ENCODE measurements around the gene TBC1D14.

TBC1D14 gene

GRCh38 chr4:7003879-7004240 lies 94.2 kb downstream of the TBC1D14 start:
- H3K36me3 ChIP-seq (ENCODE audit: control insufficient read depth in 4 of 4, insufficient read depth in 4 of 4, low read length in 3 of 4): peaks cover 22 to 86% (median 56%) of the 10 kb centered on the region in 4 experiments
- H3K4me1 ChIP-seq (ENCODE audit: control extremely low read depth in 1 of 4, control insufficient read depth in 4 of 4, insufficient read depth in 4 of 4, low read length in 3 of 4): no peaks in the 10 kb centered on the region
- H3K27ac ChIP-seq (ENCODE audit: insufficient read depth in 1 of 2, low read depth in 1 of 2, low read length in 2 of 2, poor library complexity in 1 of 2, severe bottlenecking in 2 of 2): no peak overlapping the region
- CTCF ChIA-PET: interaction anchor here (1.1 to 1.4 kb wide), 2 partner anchors 9 to 20 kb away, joined by 3 to 5 read pairs; no protein-coding TSS in a partner anchor
- no peak overlapping the region for H3K4me3 ChIP-seq (ENCODE audit: control insufficient read depth in 1 of 7, extremely low read depth in 1 of 7, insufficient read depth in 4 of 7, low read depth in 2 of 7, low read length in 6 of 7)
- H3K27me3 ChIP-seq (replicated peaks in 2 of 5; ENCODE audit: control insufficient read depth in 4 of 5, insufficient read depth in 5 of 5, low read length in 4 of 5): no peaks in the 10 kb centered on the region
- POLR2A ChIA-PET: no interaction called here
- no peak for DNase-seq
- H3K9me3 ChIP-seq (ENCODE audit: control extremely low read depth in 1 of 5, control insufficient read depth in 4 of 5, insufficient read depth in 2 of 5, low read depth in 1 of 5, low read length in 4 of 5): no peaks in the 10 kb centered on the region
- 100% methylated on average over 3 of the region's 8 CpGs for WGBS (ENCODE audit: insufficient coverage)

GRCh38 chr4:7004331-7004730 lies 94.7 kb downstream of the TBC1D14 start:
- Histone ChIP-seq H3K9me3 (ENCODE audit: control extremely low read depth in 1 of 5, control insufficient read depth in 4 of 5, insufficient read depth in 2 of 5, low read depth in 1 of 5, low read length in 4 of 5) (no peaks in the 10 kb centered on the region), H3K4me1 (ENCODE audit: control extremely low read depth in 1 of 4, control insufficient read depth in 4 of 4, insufficient read depth in 4 of 4, low read length in 3 of 4) (no peaks in the 10 kb centered on the region), H3K27me3 (replicated peaks in 2 of 5; ENCODE audit: control insufficient read depth in 4 of 5, insufficient read depth in 5 of 5, low read length in 4 of 5) (no peaks in the 10 kb centered on the region), H3K27ac (ENCODE audit: insufficient read depth in 1 of 2, low read depth in 1 of 2, low read length in 2 of 2, poor library complexity in 1 of 2, severe bottlenecking in 2 of 2) (no peak overlapping the region), H3K4me3 (ENCODE audit: control insufficient read depth in 1 of 7, extremely low read depth in 1 of 7, insufficient read depth in 4 of 7, low read depth in 2 of 7, low read length in 6 of 7) (no peak overlapping the region), H3K36me3 (ENCODE audit: control insufficient read depth in 4 of 4, insufficient read depth in 4 of 4, low read length in 3 of 4) (peaks cover 22 to 86% (median 55%) of the 10 kb centered on the region in 4 experiments)
- DNase-seq: no peak
- WGBS (ENCODE audit: insufficient coverage): 100% methylated on average over 3 of the region's 4 CpGs
- CTCF ChIA-PET: interaction anchor here (1.4 kb wide), 1 partner anchor 8 kb away, joined by 5 read pairs; no protein-coding TSS in a partner anchor
- POLR2A ChIA-PET: no interaction called here

- CTCF ChIA-PET: no interaction called here
- peaks cover 17 to 86% (median 50%) of the 10 kb centered on the region in 4 experiments for H3K36me3 ChIP-seq (ENCODE audit: control insufficient read depth in 4 of 4, insufficient read depth in 4 of 4, low read length in 3 of 4)
- no peaks in the 10 kb centered on the region for H3K4me1 ChIP-seq (ENCODE audit: control extremely low read depth in 1 of 4, control insufficient read depth in 4 of 4, insufficient read depth in 4 of 4, low read length in 3 of 4)
- H3K9me3 ChIP-seq (ENCODE audit: control extremely low read depth in 1 of 5, control insufficient read depth in 4 of 5, insufficient read depth in 2 of 5, low read depth in 1 of 5, low read length in 4 of 5): no peaks in the 10 kb centered on the region
- POLR2A ChIA-PET: no interaction called here
- H3K27ac ChIP-seq (ENCODE audit: insufficient read depth in 1 of 2, low read depth in 1 of 2, low read length in 2 of 2, poor library complexity in 1 of 2, severe bottlenecking in 2 of 2): no peak overlapping the region
- 97% methylated on average over 2 of the region's 4 CpGs for WGBS (ENCODE audit: insufficient coverage)
- no peaks in the 10 kb centered on the region for H3K27me3 ChIP-seq (replicated peaks in 2 of 5; ENCODE audit: control insufficient read depth in 4 of 5, insufficient read depth in 5 of 5, low read length in 4 of 5)
- no peak for DNase-seq
- no peak overlapping the region for H3K4me3 ChIP-seq (ENCODE audit: control insufficient read depth in 1 of 7, extremely low read depth in 1 of 7, insufficient read depth in 4 of 7, low read depth in 2 of 7, low read length in 6 of 7)
Observed at GRCh38 chr4:7005571-7005970, 95.9 kb downstream of the TBC1D14 start.

DNA sequence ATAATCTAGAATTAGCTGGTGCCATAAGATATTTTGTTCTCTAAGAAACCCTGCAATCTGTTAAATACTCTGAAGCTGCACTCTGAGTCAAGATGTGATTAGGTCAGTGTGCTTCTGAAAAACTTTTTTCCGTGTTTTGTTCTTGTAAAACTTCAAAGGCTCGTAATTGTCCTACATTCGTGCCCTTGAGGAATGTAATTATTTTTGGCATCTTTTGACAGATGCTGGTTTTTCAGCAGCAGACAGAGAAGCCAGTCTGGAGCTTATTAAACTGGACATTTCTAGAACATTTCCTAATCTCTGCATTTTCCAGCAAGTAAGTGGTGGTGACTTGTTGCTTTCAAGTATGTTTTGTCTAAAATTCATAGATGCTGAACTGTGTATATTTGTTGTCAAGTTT lies 96.8 kb downstream of the TBC1D14 start:
- no peaks in the 10 kb centered on the region for H3K27me3 ChIP-seq (replicated peaks in 2 of 5; ENCODE audit: control insufficient read depth in 4 of 5, insufficient read depth in 5 of 5, low read length in 4 of 5)
- DNase-seq: no peak
- peaks cover 17 to 85% (median 50%) of the 10 kb centered on the region in 4 experiments for H3K36me3 ChIP-seq (ENCODE audit: control insufficient read depth in 4 of 4, insufficient read depth in 4 of 4, low read length in 3 of 4)
- ChIA-PET CTCF (interaction anchor here (0.6 to 2.5 kb wide), 2 partner anchors 8 to 97 kb away, joined by 3 to 6 read pairs; partner anchors contain the start of gene TBC1D14), POLR2A (no interaction called here)
- no peak overlapping the region for H3K4me3 ChIP-seq (ENCODE audit: control insufficient read depth in 1 of 7, extremely low read depth in 1 of 7, insufficient read depth in 4 of 7, low read depth in 2 of 7, low read length in 6 of 7)
- H3K9me3 ChIP-seq (ENCODE audit: control extremely low read depth in 1 of 5, control insufficient read depth in 4 of 5, insufficient read depth in 2 of 5, low read depth in 1 of 5, low read length in 4 of 5): no peaks in the 10 kb centered on the region
- no CpG with 5 or more reads among the region's 3 CpGs for WGBS (ENCODE audit: insufficient coverage)
- H3K4me1 ChIP-seq (ENCODE audit: control extremely low read depth in 1 of 4, control insufficient read depth in 4 of 4, insufficient read depth in 4 of 4, low read length in 3 of 4): no peaks in the 10 kb centered on the region
- H3K27ac ChIP-seq (ENCODE audit: insufficient read depth in 1 of 2, low read depth in 1 of 2, low read length in 2 of 2, poor library complexity in 1 of 2, severe bottlenecking in 2 of 2): no peak overlapping the region

- ChIA-PET CTCF (interaction anchor here (2.5 kb wide), 1 partner anchor 9 kb away, joined by 6 read pairs; no protein-coding TSS in a partner anchor), POLR2A (no interaction called here)
- Histone ChIP-seq H3K27ac (ENCODE audit: insufficient read depth in 1 of 2, low read depth in 1 of 2, low read length in 2 of 2, poor library complexity in 1 of 2, severe bottlenecking in 2 of 2) (no peak overlapping the region), H3K4me3 (ENCODE audit: control insufficient read depth in 1 of 7, extremely low read depth in 1 of 7, insufficient read depth in 4 of 7, low read depth in 2 of 7, low read length in 6 of 7) (no peak overlapping the region), H3K36me3 (ENCODE audit: control insufficient read depth in 4 of 4, insufficient read depth in 4 of 4, low read length in 3 of 4) (peaks cover 13 to 76% (median 45%) of the 10 kb centered on the region in 4 experiments), H3K27me3 (replicated peaks in 2 of 5; ENCODE audit: control insufficient read depth in 4 of 5, insufficient read depth in 5 of 5, low read length in 4 of 5) (no peaks in the 10 kb centered on the region), H3K4me1 (ENCODE audit: control extremely low read depth in 1 of 4, control insufficient read depth in 4 of 4, insufficient read depth in 4 of 4, low read length in 3 of 4) (no peaks in the 10 kb centered on the region), H3K9me3 (ENCODE audit: control extremely low read depth in 1 of 5, control insufficient read depth in 4 of 5, insufficient read depth in 2 of 5, low read depth in 1 of 5, low read length in 4 of 5) (no peaks in the 10 kb centered on the region)
- no peak for DNase-seq
- WGBS (ENCODE audit: insufficient coverage): over 99% methylated on average over 9 of the region's 12 CpGs
Observed at GRCh38 chr4:7007142-7007907, 97.7 kb downstream of the TBC1D14 start.

DNA sequence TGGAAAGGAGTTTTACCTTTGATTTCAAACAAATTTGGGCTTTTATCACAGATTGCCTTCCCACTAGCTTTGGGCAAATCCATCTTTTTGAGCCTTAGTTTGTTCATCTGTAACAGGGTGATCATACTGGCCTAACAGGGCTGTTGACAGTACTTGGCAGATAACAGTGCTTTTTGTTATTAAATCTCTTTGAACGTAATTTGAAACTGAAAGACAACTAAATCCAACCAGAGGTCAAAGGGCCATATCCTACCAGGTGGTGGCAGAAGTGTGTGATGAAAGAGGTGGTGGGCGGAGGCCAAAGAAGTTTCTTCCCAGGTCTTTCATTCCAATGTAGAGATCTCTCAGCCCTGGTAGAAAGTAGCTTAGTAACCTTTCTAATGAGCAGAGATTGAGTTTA lies 98.3 kb downstream of the TBC1D14 start:
- Histone ChIP-seq H3K36me3 (ENCODE audit: control insufficient read depth in 4 of 4, insufficient read depth in 4 of 4, low read length in 3 of 4) (peaks cover 13 to 74% (median 43%) of the 10 kb centered on the region in 4 experiments), H3K4me3 (ENCODE audit: control insufficient read depth in 1 of 7, extremely low read depth in 1 of 7, insufficient read depth in 4 of 7, low read depth in 2 of 7, low read length in 6 of 7) (no peak overlapping the region), H3K9me3 (ENCODE audit: control extremely low read depth in 1 of 5, control insufficient read depth in 4 of 5, insufficient read depth in 2 of 5, low read depth in 1 of 5, low read length in 4 of 5) (no peaks in the 10 kb centered on the region), H3K27ac (ENCODE audit: insufficient read depth in 1 of 2, low read depth in 1 of 2, low read length in 2 of 2, poor library complexity in 1 of 2, severe bottlenecking in 2 of 2) (no peak overlapping the region), H3K27me3 (replicated peaks in 2 of 5; ENCODE audit: control insufficient read depth in 4 of 5, insufficient read depth in 5 of 5, low read length in 4 of 5) (no peaks in the 10 kb centered on the region), H3K4me1 (ENCODE audit: control extremely low read depth in 1 of 4, control insufficient read depth in 4 of 4, insufficient read depth in 4 of 4, low read length in 3 of 4) (no peaks in the 10 kb centered on the region)
- POLR2A ChIA-PET: no interaction called here
- 100% methylated on average over 1 of the region's 2 CpGs for WGBS (ENCODE audit: insufficient coverage)
- DNase-seq: no peak
- CTCF ChIA-PET: interaction anchor here (2.5 kb wide), 1 partner anchor 10 kb away, joined by 6 read pairs; no protein-coding TSS in a partner anchor

GRCh38 chr4:7009564-7009963 lies 99.9 kb downstream of the TBC1D14 start:
- ChIA-PET CTCF (no interaction called here), POLR2A (interaction anchor here (1.0 kb wide), 1 partner anchor 72 kb away, joined by 3 read pairs; no protein-coding TSS in a partner anchor)
- Histone ChIP-seq H3K36me3 (ENCODE audit: control insufficient read depth in 4 of 4, insufficient read depth in 4 of 4, low read length in 3 of 4) (peaks cover 9 to 72% (median 40%) of the 10 kb centered on the region in 4 experiments), H3K4me3 (ENCODE audit: control insufficient read depth in 1 of 7, extremely low read depth in 1 of 7, insufficient read depth in 4 of 7, low read depth in 2 of 7, low read length in 6 of 7) (no peak overlapping the region), H3K4me1 (ENCODE audit: control extremely low read depth in 1 of 4, control insufficient read depth in 4 of 4, insufficient read depth in 4 of 4, low read length in 3 of 4) (no peaks in the 10 kb centered on the region), H3K27ac (ENCODE audit: insufficient read depth in 1 of 2, low read depth in 1 of 2, low read length in 2 of 2, poor library complexity in 1 of 2, severe bottlenecking in 2 of 2) (no peak overlapping the region), H3K9me3 (ENCODE audit: control extremely low read depth in 1 of 5, control insufficient read depth in 4 of 5, insufficient read depth in 2 of 5, low read depth in 1 of 5, low read length in 4 of 5) (no peaks in the 10 kb centered on the region), H3K27me3 (replicated peaks in 2 of 5; ENCODE audit: control insufficient read depth in 4 of 5, insufficient read depth in 5 of 5, low read length in 4 of 5) (no peaks in the 10 kb centered on the region)
- WGBS (ENCODE audit: insufficient coverage): 100% methylated on average over 4 of the region's 5 CpGs
- DNase-seq: no peak

All from common myeloid progenitor, CD34-positive (primary cell).